Measurements from ENCODE around the gene ZAP70.
"Not testable (repeated sequence)": the region's sequence is repeated elsewhere in the genome, so short reads cannot be mapped to it uniquely, and the experiment has no call there.

The ZAP70 gene

GRCh38 chr2:97699765-97700444 is 13.5 kb upstream of the ZAP70 start:
- peak; percentile 63 for DNase-seq

- no peak for DNase-seq
These were observed 12.2 kb upstream of the ZAP70 start for GRCh38 chr2:97701186-97701585.

GRCh38 chr2:97701851-97702465 is 11.4 kb upstream of the ZAP70 start:
- DNase-seq, result no peak

GRCh38 chr2:97702731-97703470 is 10.5 kb upstream of the ZAP70 start:
- DNase-seq, result no peak

- no peak for DNase-seq
These were observed 9.6 kb upstream of the ZAP70 start for GRCh38 chr2:97703741-97704140.

GRCh38 chr2:97704989-97705388 is 8.4 kb upstream of the ZAP70 start:
- DNase-seq, result no peak

- no peak for DNase-seq
These were observed 7.3 kb upstream of the ZAP70 start for GRCh38 chr2:97706112-97706511.

GRCh38 chr2:97706708-97707345 is 6.5 kb upstream of the ZAP70 start:
- no peak for DNase-seq

GRCh38 chr2:97707362-97708047 is 5.9 kb upstream of the ZAP70 start:
- DNase-seq, result no peak

GRCh38 chr2:97708048-97708380 is 5.4 kb upstream of the ZAP70 start:
- DNase-seq, result no peak

- no peak for DNase-seq
These were observed 4.8 kb upstream of the ZAP70 start for GRCh38 chr2:97708608-97709007.

- no peak for DNase-seq
These were observed 2.0 kb upstream of the ZAP70 start for GRCh38 chr2:97711394-97711711.

GRCh38 chr2:97712175-97712574 is 1.2 kb upstream of the ZAP70 start:
- DNase-seq, result not testable (repeated sequence)

GRCh38 chr2:97712693-97713295 is 582 bp upstream of the ZAP70 start:
- DNase-seq, result peak; percentile 32

GRCh38 chr2:97714084-97714949 is 941 bp downstream of the ZAP70 start:
- DNase-seq, result peak; percentile 21

GRCh38 chr2:97714950-97715652 is 1.7 kb downstream of the ZAP70 start:
- DNase-seq, result no peak

GRCh38 chr2:97715951-97716694 is 2.7 kb downstream of the ZAP70 start:
- DNase-seq, result no peak

GRCh38 chr2:97716695-97717612 is 3.6 kb downstream of the ZAP70 start:
- DNase-seq, result no peak

GRCh38 chr2:97717613-97717995 is 4.2 kb downstream of the ZAP70 start:
- DNase-seq, result no peak
